LNCAP (cell line): ENCODE results near the gene PARP8.

Experiments
- TF ChIP-seq, protein P1 (sequence below): fragments of 450-650 bp; IDR thresholded peaks from 2 replicates; pipeline ENCODE4 v1.5.1; 2017; ENCODE audit warnings: mild to moderate bottlenecking

PARP8 gene

DNA sequence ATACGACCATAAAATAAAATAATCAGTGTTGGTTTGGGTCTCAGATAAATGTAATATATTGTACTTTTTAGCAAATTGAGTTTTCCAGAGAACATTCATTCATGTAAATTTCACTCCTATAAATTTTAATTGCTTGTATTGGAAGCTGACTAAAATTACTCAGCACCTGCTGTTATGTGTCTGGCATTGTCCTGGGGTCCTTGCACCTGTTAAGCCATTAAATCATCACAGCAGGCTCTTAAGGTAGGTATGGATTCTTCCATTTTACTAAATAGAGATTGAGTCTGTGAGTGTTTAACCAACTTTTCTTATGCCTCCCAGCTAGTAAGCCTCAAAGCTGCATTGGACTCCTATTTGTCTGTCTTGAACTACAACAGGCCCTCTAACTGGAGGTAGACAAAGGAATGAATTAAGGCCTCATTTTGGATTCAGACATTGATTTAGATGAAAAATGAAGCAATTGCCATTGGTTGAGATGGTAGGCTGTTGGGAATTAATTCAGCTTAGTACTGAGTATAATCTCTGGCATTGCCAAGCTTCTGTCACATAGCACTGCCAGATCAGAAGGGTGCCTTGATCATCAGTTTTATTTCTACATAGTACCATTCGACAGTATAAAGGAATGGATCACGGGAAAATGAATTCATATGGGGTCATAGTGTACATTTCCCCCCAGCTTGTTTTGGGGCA, 78.9 kb downstream of the PARP8 start:
- TF ChIP-seq, protein P1, sequence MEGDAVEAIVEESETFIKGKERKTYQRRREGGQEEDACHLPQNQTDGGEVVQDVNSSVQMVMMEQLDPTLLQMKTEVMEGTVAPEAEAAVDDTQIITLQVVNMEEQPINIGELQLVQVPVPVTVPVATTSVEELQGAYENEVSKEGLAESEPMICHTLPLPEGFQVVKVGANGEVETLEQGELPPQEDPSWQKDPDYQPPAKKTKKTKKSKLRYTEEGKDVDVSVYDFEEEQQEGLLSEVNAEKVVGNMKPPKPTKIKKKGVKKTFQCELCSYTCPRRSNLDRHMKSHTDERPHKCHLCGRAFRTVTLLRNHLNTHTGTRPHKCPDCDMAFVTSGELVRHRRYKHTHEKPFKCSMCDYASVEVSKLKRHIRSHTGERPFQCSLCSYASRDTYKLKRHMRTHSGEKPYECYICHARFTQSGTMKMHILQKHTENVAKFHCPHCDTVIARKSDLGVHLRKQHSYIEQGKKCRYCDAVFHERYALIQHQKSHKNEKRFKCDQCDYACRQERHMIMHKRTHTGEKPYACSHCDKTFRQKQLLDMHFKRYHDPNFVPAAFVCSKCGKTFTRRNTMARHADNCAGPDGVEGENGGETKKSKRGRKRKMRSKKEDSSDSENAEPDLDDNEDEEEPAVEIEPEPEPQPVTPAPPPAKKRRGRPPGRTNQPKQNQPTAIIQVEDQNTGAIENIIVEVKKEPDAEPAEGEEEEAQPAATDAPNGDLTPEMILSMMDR, result no peak

DNA sequence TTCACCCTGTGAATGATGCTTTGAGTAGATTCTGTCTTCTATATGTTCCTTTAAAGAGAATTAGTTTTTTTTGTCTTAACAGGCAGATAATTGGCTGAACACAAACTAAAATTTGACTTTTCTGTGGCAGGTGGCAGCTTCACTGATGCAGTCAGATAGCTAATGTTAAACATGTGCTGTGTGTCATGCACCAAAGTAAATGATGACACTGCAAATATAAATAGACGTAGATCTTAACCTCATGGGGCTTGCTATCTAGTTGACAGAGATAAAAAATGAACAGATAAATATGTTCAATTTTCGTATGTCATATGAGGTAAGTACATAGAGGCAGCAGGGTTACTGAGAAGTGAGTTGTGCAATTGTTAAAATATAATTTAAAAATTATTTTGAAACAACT, 82.7 kb downstream of the PARP8 start:
- TF ChIP-seq, protein P1, result no peak

DNA sequence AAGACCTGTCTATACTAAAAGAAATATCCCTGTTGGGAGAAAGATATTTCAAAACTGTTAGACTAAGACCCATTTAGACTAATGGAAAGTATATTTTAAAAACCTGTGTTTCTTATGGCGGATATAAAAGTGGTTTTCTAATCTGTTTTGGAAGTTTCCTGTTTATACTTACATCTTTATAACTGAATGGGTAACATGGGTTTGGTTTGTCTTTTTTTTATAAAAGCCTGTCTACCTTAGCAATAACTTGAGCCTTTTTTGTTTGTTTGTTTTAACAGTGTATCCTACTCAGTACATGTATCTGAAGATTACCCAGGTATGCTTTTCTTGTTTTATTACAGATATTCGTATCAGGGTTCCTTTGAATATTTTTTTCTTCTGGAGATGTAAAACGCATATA, 83.4 kb downstream of the PARP8 start:
- TF ChIP-seq, protein P1, result no peak

DNA sequence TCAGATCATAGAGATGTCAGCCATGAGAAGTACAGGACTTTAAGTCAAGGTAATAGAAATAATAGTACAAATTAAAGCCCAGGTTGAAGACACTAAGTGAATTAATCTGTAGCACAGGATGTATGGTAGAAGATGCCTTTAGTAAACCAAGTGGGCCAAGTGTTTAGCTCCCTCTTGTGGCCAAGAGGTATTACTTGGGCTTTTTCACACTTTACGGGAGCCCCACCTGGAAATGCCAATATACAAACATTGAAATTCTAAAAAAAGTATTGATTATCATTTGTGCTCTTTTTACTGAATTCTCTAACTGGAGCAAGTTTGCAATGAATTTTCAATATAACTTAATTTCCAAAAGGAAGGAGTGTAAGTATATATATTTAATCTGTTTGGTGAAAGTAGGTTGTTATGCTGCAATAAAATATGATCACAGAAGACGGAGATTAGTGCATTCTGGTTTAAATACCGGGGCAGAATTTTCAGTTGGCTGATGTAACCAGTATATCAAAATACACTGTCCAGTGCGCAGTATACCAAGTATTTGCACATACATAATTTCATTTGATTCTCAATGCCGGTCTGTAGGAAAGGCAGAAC, 84.7 kb downstream of the PARP8 start:
- TF ChIP-seq, protein P1, result peak; percentile 87

DNA sequence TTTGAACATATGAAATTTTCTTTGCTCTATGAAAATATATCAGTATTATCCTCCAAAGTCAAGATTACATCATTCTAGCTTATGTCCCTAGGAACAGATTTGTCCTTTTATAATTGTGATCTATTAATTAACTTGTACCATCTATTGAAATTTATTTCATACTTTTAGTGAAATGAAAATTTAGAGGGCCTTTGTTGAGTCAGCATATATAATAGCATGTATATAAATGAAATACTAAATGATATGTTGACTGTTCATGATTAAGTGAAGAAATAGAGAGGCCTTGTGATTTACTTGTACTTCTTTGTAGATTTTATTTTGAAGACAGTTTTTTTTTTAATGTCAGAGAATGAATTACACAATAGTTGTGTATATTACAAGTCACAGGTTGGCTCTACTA, 86.4 kb downstream of the PARP8 start:
- TF ChIP-seq, protein P1, result no peak

DNA sequence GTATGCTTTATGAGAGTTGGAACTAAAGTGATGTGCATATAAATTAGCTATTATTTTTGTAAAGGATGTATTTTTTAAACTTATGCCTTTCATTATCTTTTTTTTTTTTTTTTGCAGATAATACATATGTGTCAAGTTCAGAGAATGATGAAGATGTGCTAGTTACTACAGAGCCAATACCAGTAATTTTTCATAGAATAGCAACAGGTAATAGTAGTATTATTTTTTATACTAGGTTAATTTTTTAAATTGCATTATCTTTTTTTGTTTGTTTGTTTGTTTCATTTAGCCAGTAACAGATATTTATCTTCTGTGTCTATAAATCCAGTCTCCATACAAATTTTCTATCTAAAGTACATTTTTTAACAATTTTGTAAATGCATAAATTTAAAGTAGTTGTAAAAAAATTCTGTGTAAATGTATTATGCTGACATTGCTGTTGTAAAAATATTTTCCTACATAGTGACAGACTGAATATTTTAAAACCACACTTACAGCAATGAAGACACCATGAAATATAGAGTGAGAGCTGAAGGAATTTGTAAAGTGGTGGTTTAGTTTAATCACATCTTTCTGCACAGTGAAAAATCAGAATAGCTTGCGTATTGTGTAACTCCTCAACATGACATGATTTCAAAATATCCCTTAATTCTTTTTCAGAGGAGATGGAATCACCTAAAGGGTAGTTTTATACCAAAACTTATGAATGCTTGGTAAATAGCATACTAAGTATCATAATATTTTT, 93.3 kb downstream of the PARP8 start:
- TF ChIP-seq, protein P1, result no peak

DNA sequence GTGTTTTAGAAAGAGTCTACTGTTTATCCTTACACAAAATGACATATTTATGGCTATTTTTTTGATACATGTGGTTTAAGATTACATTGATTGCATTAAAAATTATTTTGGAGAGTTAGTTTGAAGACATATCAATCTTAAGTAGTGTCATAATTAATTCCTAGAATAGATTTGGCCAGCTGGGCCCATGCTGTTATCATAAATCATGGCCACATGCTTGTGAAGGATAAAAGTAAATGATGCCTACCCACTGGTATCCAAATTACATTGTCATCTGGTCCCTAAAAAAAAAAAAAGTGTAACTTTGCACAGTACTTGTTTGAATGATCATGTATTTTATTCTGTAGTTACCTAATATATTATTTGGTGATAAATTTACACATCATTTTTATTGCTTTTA, 96.9 kb downstream of the PARP8 start:
- TF ChIP-seq, protein P1, result no peak
